Fibroblast of lung (primary cell): Measurements from ENCODE around the gene CLIC3. TPM values are rescaled to one million over a fixed set of nuclear protein-coding genes. Genes with fewer than 3 reads are reported as not detected.

Experiments used
- DNase-seq, 2 donors: peaks; one replicate each; pipeline versions ENCODE4 v3.0.0 to v3.0.0-alpha.2; 2010; ENCODE audit warnings: low read depth in 2 of 2
- H2AFZ ChIP-seq: 2 replicates; pipeline ENCODE4 v1.5.1; 2012; ENCODE audit warnings: low read length, control low read depth, inconsistent platforms
- H3K27ac ChIP-seq: 2 replicates; pipeline ENCODE4 v1.5.1; 2011; ENCODE audit warnings: low read length, control low read depth; ENCODE audit not compliant: insufficient read depth
- H3K27me3 ChIP-seq: 2 replicates; pipeline ENCODE4 v1.5.1; 2011; ENCODE audit warnings: mild to moderate bottlenecking, low read length; ENCODE audit not compliant: control insufficient read depth, insufficient read depth
- H3K36me3 ChIP-seq: 2 replicates; pipeline ENCODE4 v1.5.1; 2011; ENCODE audit warnings: low read length; ENCODE audit not compliant: control insufficient read depth, insufficient read depth
- H3K4me1 ChIP-seq: 2 replicates; pipeline ENCODE4 v1.5.1; 2011; ENCODE audit warnings: low read length; ENCODE audit not compliant: control insufficient read depth, insufficient read depth; ENCODE audit errors: extremely low read depth
- H3K4me2 ChIP-seq: 2 replicates; pipeline ENCODE4 v1.5.1; 2011; ENCODE audit warnings: low read length, control low read depth; ENCODE audit not compliant: insufficient read depth; ENCODE audit errors: extremely low read depth
- H3K4me3 ChIP-seq, 4 experiments: fragments of 200-600 bp in 1 of 4; sonication (generic) in 1 of 4; replicated peaks in 1 of 4; 2 replicates each; pipeline ENCODE4 v1.5.1; 2011 to 2016; ENCODE audit warnings: low read length in 4 of 4, low read depth in 3 of 4, mild to moderate bottlenecking in 3 of 4, control low read depth in 2 of 4, inconsistent platforms in 1 of 4, mixed read lengths in 1 of 4; ENCODE audit not compliant: insufficient read depth in 1 of 4; ENCODE audit errors: control extremely low read depth in 1 of 4
- H3K79me2 ChIP-seq: 2 replicates; pipeline ENCODE4 v1.5.1; 2012; ENCODE audit warnings: mild to moderate bottlenecking, low read length, inconsistent platforms; ENCODE audit not compliant: control insufficient read depth, insufficient read depth
- H3K9ac ChIP-seq: 2 replicates; pipeline ENCODE4 v1.5.1; 2011; ENCODE audit warnings: mild to moderate bottlenecking, low read length, control low read depth; ENCODE audit not compliant: insufficient read depth
- H3K9me3 ChIP-seq: 2 replicates; pipeline ENCODE4 v1.5.1; 2012; ENCODE audit warnings: low read depth, low read length; ENCODE audit not compliant: control insufficient read depth, insufficient read depth
- H4K20me1 ChIP-seq: 2 replicates; pipeline ENCODE4 v1.5.1; 2011; ENCODE audit warnings: low read length; ENCODE audit not compliant: control insufficient read depth, insufficient read depth; ENCODE audit errors: extremely low read depth
- CTCF ChIP-seq, 2 donors: IDR thresholded peaks in 1 of 2; conservative IDR thresholded peaks in 1 of 2; 1 replicate in 1 of 2; 2 replicates in 1 of 2; pipeline ENCODE4 v1.5.1; 2011 to 2012; ENCODE audit warnings: low read length in 2 of 2, control low read depth in 1 of 2, inconsistent platforms in 1 of 2, low read depth in 1 of 2, mild to moderate bottlenecking in 1 of 2
- EZH2 ChIP-seq: IDR thresholded peaks from 2 replicates; pipeline ENCODE4 v1.5.1; 2012; ENCODE audit warnings: low read length, control low read depth, mild to moderate bottlenecking; ENCODE audit errors: missing control alignments
- polyA plus RNA-seq, 2 donors: library from polyadenylated mRNA; depleted of rRNA in 1 of 2; stranded (reverse) in 1 of 2; unstranded in 1 of 2; fragments of >200 nt; gene quantifications; 2 replicates each; pipeline ENCODE4 v1.2.1, GENCODE V29; 2011 to 2012; ENCODE audit warnings: missing spikeins in 1 of 2
- total RNA-seq: library from RNA; depleted of rRNA; stranded (reverse); fragments of >200 nt; gene quantifications from 2 replicates; pipeline ENCODE4 v1.2.1, GENCODE V29; 2014

CLIC3 gene
- total and polyA plus RNA-seq, 2 donors (not counting 1 experiment from before 2014, with no cell fraction given), result 0.98 to 3.5 TPM

- H3K79me2 ChIP-seq, result no peaks in the 10 kb centered on the region
- no peaks in the 10 kb centered on the region for H4K20me1 ChIP-seq
- H3K4me2 ChIP-seq, result peak overlapping the region; percentile 89
- H3K9ac ChIP-seq, result peak overlapping the region; percentile 40
- no peak for DNase-seq
- H3K27ac ChIP-seq, result no peak overlapping the region
- no peaks in the 10 kb centered on the region for H3K36me3 ChIP-seq
- H3K27me3 ChIP-seq, result no peaks in the 10 kb centered on the region
- H2AFZ ChIP-seq, result peak overlapping the region; percentile 70
- TF ChIP-seq CTCF (conservative IDR thresholded peaks at IDR 0.05 in 1 of 2, IDR thresholded peaks at IDR 0.05 in 1 of 2; ENCODE audit: low read depth in 1 of 2, low read length in 2 of 2) (no peak), EZH2 (no peak)
- H3K4me3 ChIP-seq, result peak overlapping the region; percentile 42 to 61 (median 48)
- H3K9me3 ChIP-seq, result no peaks in the 10 kb centered on the region
- H3K4me1 ChIP-seq, result no peaks in the 10 kb centered on the region
These were observed 47.0 kb downstream of the CLIC3 start for GRCh38 chr9:136949239-136949816.

GRCh38 chr9:136947955-136948510 lies 48.3 kb downstream of the CLIC3 start:
- Histone ChIP-seq H3K4me3 (no peak overlapping the region), H3K27ac (no peak overlapping the region), H3K9me3 (no peaks in the 10 kb centered on the region), H2AFZ (no peak overlapping the region), H4K20me1 (no peaks in the 10 kb centered on the region), H3K4me2 (peak overlapping the region; percentile 32), H3K9ac (no peak overlapping the region), H3K4me1 (peaks cover 2% of the 10 kb centered on the region), H3K27me3 (no peaks in the 10 kb centered on the region), H3K36me3 (peaks cover 3% of the 10 kb centered on the region), H3K79me2 (peaks cover 10% of the 10 kb centered on the region)
- peak in 1 of 2 donors; percentile 37 for DNase-seq
- peak; percentile 47 to 53 for TF ChIP-seq CTCF (conservative IDR thresholded peaks at IDR 0.05 in 1 of 2, IDR thresholded peaks at IDR 0.05 in 1 of 2; ENCODE audit: low read depth in 1 of 2, low read length in 2 of 2)
- no peak for TF ChIP-seq EZH2

GRCh38 chr9:136947028-136947891 lies 49.1 kb downstream of the CLIC3 start:
- no peaks in the 10 kb centered on the region for H3K9me3 ChIP-seq
- no peak overlapping the region for H2AFZ ChIP-seq
- H3K4me2 ChIP-seq, result no peak overlapping the region
- H3K36me3 ChIP-seq, result peaks cover 10% of the 10 kb centered on the region
- peaks cover 17% of the 10 kb centered on the region for H3K79me2 ChIP-seq
- no peak overlapping the region for H3K27ac ChIP-seq
- peaks cover 2% of the 10 kb centered on the region for H3K4me1 ChIP-seq
- no peak overlapping the region for H3K4me3 ChIP-seq
- no peak overlapping the region for H3K9ac ChIP-seq
- H4K20me1 ChIP-seq, result no peaks in the 10 kb centered on the region
- no peaks in the 10 kb centered on the region for H3K27me3 ChIP-seq
- no peak for DNase-seq
- no peak for TF ChIP-seq CTCF (conservative IDR thresholded peaks at IDR 0.05 in 1 of 2, IDR thresholded peaks at IDR 0.05 in 1 of 2; ENCODE audit: low read depth in 1 of 2, low read length in 2 of 2)
- no peak for TF ChIP-seq EZH2
